Measurements from ENCODE around the gene C9orf50. TPM values are rescaled to one million over a fixed set of nuclear protein-coding genes. Genes with fewer than 3 reads are reported as not detected.
"Not testable (repeated sequence)": the region's sequence is repeated elsewhere in the genome, so short reads cannot be mapped to it uniquely, and the experiment has no call there.

C9orf50 gene
- total RNA-seq (2014; rRNA removed; shearing (Covaris generic)): 0.20 TPM in 1 of 2 replicates, not detected in the other
- polyA plus RNA-seq (2014; cell fraction: nucleus; rRNA removed): not detected in 2 replicates

- DNase-seq (ENCODE audit: extremely low read depth, low read depth): no peak
Observed at GRCh38 chr9:129620669-129621295, at the start of gene C9orf50. Gene C9orf50, minus strand, starts transcription at chr9:129621101. Its CDS starts 527 bp downstream, at chr9:129620574.

GRCh38 chr9:129669946-129670345 is 49.0 kb upstream of the C9orf50 start:
- DNase-seq (ENCODE audit: extremely low read depth, low read depth): no peak

GRCh38 chr9:129669141-129669718 is 48.3 kb upstream of the C9orf50 start:
- no peak for DNase-seq (ENCODE audit: extremely low read depth, low read depth)

GRCh38 chr9:129667850-129668249 is 46.9 kb upstream of the C9orf50 start:
- no peak for DNase-seq (ENCODE audit: extremely low read depth, low read depth)

GRCh38 chr9:129667378-129667777 is 46.5 kb upstream of the C9orf50 start:
- DNase-seq (ENCODE audit: extremely low read depth, low read depth): no peak

- DNase-seq (ENCODE audit: extremely low read depth, low read depth): no peak
Observed at GRCh38 chr9:129666575-129666974, 45.7 kb upstream of the C9orf50 start.

- DNase-seq (ENCODE audit: extremely low read depth, low read depth): no peak
Observed at GRCh38 chr9:129665814-129666520, 45.1 kb upstream of the C9orf50 start.

GRCh38 chr9:129665389-129665775 is 44.5 kb upstream of the C9orf50 start, which contains the start of gene PRRX2:
Gene PRRX2, plus strand, starts transcription at chr9:129665647. Its CDS starts 221 bp downstream, at chr9:129665868.
- peak; percentile 15 for DNase-seq (ENCODE audit: extremely low read depth, low read depth)

GRCh38 chr9:129664746-129665388 is 44.0 kb upstream of the C9orf50 start:
- no peak for DNase-seq (ENCODE audit: extremely low read depth, low read depth)

- not testable (repeated sequence) for DNase-seq (ENCODE audit: extremely low read depth, low read depth)
Observed at GRCh38 chr9:129662239-129662638, 41.3 kb upstream of the C9orf50 start.

- DNase-seq (ENCODE audit: extremely low read depth, low read depth): no peak
Observed at GRCh38 chr9:129661029-129661428, 40.1 kb upstream of the C9orf50 start.

- peak; percentile 85 for DNase-seq (ENCODE audit: extremely low read depth, low read depth)
Observed at GRCh38 chr9:129656795-129657390, 36.0 kb upstream of the C9orf50 start.

- DNase-seq (ENCODE audit: extremely low read depth, low read depth): no peak
Observed at GRCh38 chr9:129655696-129656095, 34.8 kb upstream of the C9orf50 start.

- DNase-seq (ENCODE audit: extremely low read depth, low read depth): no peak
Observed at GRCh38 chr9:129655154-129655553, 34.3 kb upstream of the C9orf50 start.

- no peak for DNase-seq (ENCODE audit: extremely low read depth, low read depth)
Observed at GRCh38 chr9:129654554-129655040, 33.7 kb upstream of the C9orf50 start.

GRCh38 chr9:129653823-129654553 is 33.1 kb upstream of the C9orf50 start:
- DNase-seq (ENCODE audit: extremely low read depth, low read depth): no peak

GRCh38 chr9:129650680-129651235 is 29.9 kb upstream of the C9orf50 start:
- no peak for DNase-seq (ENCODE audit: extremely low read depth, low read depth)

- DNase-seq (ENCODE audit: extremely low read depth, low read depth): no peak
Observed at GRCh38 chr9:129649726-129650679, 29.1 kb upstream of the C9orf50 start.

GRCh38 chr9:129648764-129649115 is 27.8 kb upstream of the C9orf50 start:
- DNase-seq (ENCODE audit: extremely low read depth, low read depth): no peak

Data from NCI-H460 (cell line).